Breast epithelium (tissue), 4 donors: ENCODE measurements around the gene CAMK2A. TPM values are rescaled to one million over a fixed set of nuclear protein-coding genes. Genes with fewer than 3 reads are reported as not detected.
"Not testable (repeated sequence)": the region's sequence is repeated elsewhere in the genome, so short reads cannot be mapped to it uniquely, and the experiment has no call there.

Source experiments
- DNase-seq, 2 donors: peaks; one replicate each; pipeline ENCODE4 v3.0.0-alpha.2; 2019; ENCODE audit warnings: low spot score in 2 of 2
- H3K27ac ChIP-seq, 2 donors: fragments of 200-600 bp; sonication (generic) in 1 of 2; one replicate each; pipeline ENCODE4 v1.5.1; 2016 to 2019; ENCODE audit warnings: mild to moderate bottlenecking in 1 of 2
- H3K27me3 ChIP-seq, 2 donors: fragments of 200-600 bp; sonication (generic) in 1 of 2; one replicate each; pipeline versions ENCODE4 v1.5.1 to v1.6.0; 2017 to 2019; ENCODE audit warnings: control low read depth in 1 of 2, mild to moderate bottlenecking in 1 of 2
- H3K36me3 ChIP-seq: fragments of 200-600 bp; one replicate; pipeline ENCODE4 v1.5.1; 2019
- H3K4me1 ChIP-seq, 2 donors: fragments of 200-600 bp; sonication (generic); one replicate each; pipeline ENCODE4 v1.5.1; 2016 to 2019; ENCODE audit warnings: control low read depth in 1 of 2
- H3K4me3 ChIP-seq, 3 donors: fragments of 200-600 bp; sonication (generic); 1 replicate in 2 of 3; 2 replicates in 1 of 3; pipeline ENCODE4 v1.5.1; 2016 to 2019; ENCODE audit warnings: mild to moderate bottlenecking in 3 of 3, moderate library complexity in 2 of 3
- H3K9me3 ChIP-seq, 2 donors: fragments of 200-600 bp; sonication (generic) in 1 of 2; one replicate each; pipeline ENCODE4 v1.5.1; 2016 to 2019; ENCODE audit warnings: control low read depth in 1 of 2
- CTCF ChIP-seq, 3 donors: fragments of 450-650 bp; IDR thresholded peaks; one replicate each; pipeline ENCODE4 v1.5.1; 2016 to 2017; ENCODE audit warnings: antibody characterized with exemption in 3 of 3, mild to moderate bottlenecking in 3 of 3, moderate library complexity in 3 of 3
- POLR2A ChIP-seq: fragments of 450-650 bp; IDR thresholded peaks from one replicate; pipeline ENCODE4 v1.6.1; 2016; ENCODE audit warnings: antibody characterized with exemption, mild to moderate bottlenecking, moderate library complexity
- POLR2AphosphoS5 ChIP-seq, 3 donors: sonication (generic); formaldehyde crosslinking; IDR thresholded peaks; one replicate each; pipeline ENCODE4 v1.6.1; 2017; ENCODE audit warnings: antibody characterized with exemption in 3 of 3
- intact Hi-C: fragments of 100-400 bp; cut with DNase I; formaldehyde crosslinking; loops from one replicate; pipeline ENCODE4 v1.15.1; 2023; ENCODE audit warnings: low total_unique reads
- total RNA-seq, 3 donors: library from RNA; depleted of rRNA; stranded (reverse); fragments of >200 nt; gene quantifications; one replicate each; pipeline ENCODE4 v1.1.0, GENCODE V29; 2016

The CAMK2A gene
- total RNA-seq, 3 donors from 2014 or later: under 0.01 TPM; not detected in 2

GRCh38 chr5:150251504-150251903, 38.1 kb downstream of the CAMK2A start:
- intact Hi-C loops: loop anchor here (5.0 kb wide), 1 partner anchor 446 kb away; no protein-coding TSS in a partner anchor
- H3K9me3 ChIP-seq: no peaks in the 10 kb centered on the region
- no peaks in the 10 kb centered on the region for H3K27me3 ChIP-seq
- no peak for TF ChIP-seq CTCF (IDR thresholded peaks at IDR 0.05)
- no peak for TF ChIP-seq POLR2AphosphoS5 (IDR thresholded peaks at IDR 0.05)
- no peak for TF ChIP-seq POLR2A
- H3K4me3 ChIP-seq: no peak overlapping the region
- no peaks in the 10 kb centered on the region for H3K4me1 ChIP-seq
- no peaks in the 10 kb centered on the region for H3K36me3 ChIP-seq
- DNase-seq: no peak
- H3K27ac ChIP-seq: no peak overlapping the region

- no peak for DNase-seq
- H3K27me3 ChIP-seq: no peaks in the 10 kb centered on the region
- no peaks in the 10 kb centered on the region for H3K9me3 ChIP-seq
- intact Hi-C loops: loop anchor here (5.0 kb wide), 1 partner anchor 448 kb away; no protein-coding TSS in a partner anchor
- H3K27ac ChIP-seq: no peak overlapping the region
- H3K36me3 ChIP-seq: no peaks in the 10 kb centered on the region
- no peak for TF ChIP-seq CTCF (IDR thresholded peaks at IDR 0.05)
- TF ChIP-seq POLR2A: no peak
- TF ChIP-seq POLR2AphosphoS5 (IDR thresholded peaks at IDR 0.05): no peak
- H3K4me1 ChIP-seq: no peaks in the 10 kb centered on the region
- no peak overlapping the region for H3K4me3 ChIP-seq
These were observed 39.8 kb downstream of the CAMK2A start for GRCh38 chr5:150249744-150250143.

- no peaks in the 10 kb centered on the region for H3K36me3 ChIP-seq
- intact Hi-C loops: no loop called here
- no peaks in the 10 kb centered on the region for H3K27me3 ChIP-seq
- H3K27ac ChIP-seq: no peak overlapping the region
- no peaks in the 10 kb centered on the region for H3K4me1 ChIP-seq
- no peaks in the 10 kb centered on the region for H3K9me3 ChIP-seq
- H3K4me3 ChIP-seq: no peak overlapping the region
- no peak for DNase-seq
- TF ChIP-seq CTCF (IDR thresholded peaks at IDR 0.05) (no peak), POLR2AphosphoS5 (IDR thresholded peaks at IDR 0.05) (no peak)
These were observed 40.6 kb downstream of the CAMK2A start for GRCh38 chr5:150248946-150249345.

GRCh38 chr5:150248493-150248892, 41.1 kb downstream of the CAMK2A start:
- DNase-seq, H3K27ac ChIP-seq, H3K27me3 ChIP-seq, H3K4me3 ChIP-seq, H3K36me3 ChIP-seq, H3K9me3 ChIP-seq, H3K4me1 ChIP-seq, intact Hi-C loops: not testable (repeated sequence)

GRCh38 chr5:150247726-150248125, 41.8 kb downstream of the CAMK2A start:
- intact Hi-C loops: no loop called here

More at GRCh38 chr5:150247726-150248125, 41.8 kb downstream of the CAMK2A start:
- DNase-seq: no peak
- Histone ChIP-seq H3K27ac (no peak overlapping the region), H3K36me3 (no peaks in the 10 kb centered on the region), H3K4me1 (no peaks in the 10 kb centered on the region), H3K9me3 (no peaks in the 10 kb centered on the region), H3K4me3 (no peak overlapping the region), H3K27me3 (no peaks in the 10 kb centered on the region)
- TF ChIP-seq POLR2AphosphoS5 (IDR thresholded peaks at IDR 0.05) (no peak), POLR2A (no peak), CTCF (IDR thresholded peaks at IDR 0.05) (no peak)
